HG02852 (cell line): ENCODE results near the gene ZNF157.
"Not testable (repeated sequence)": the region's sequence is repeated elsewhere in the genome, so short reads cannot be mapped to it uniquely, and the experiment has no call there.

Source experiments
- ATAC-seq: cut with Tn5 transposase; IDR thresholded peaks from one replicate; pipeline ENCODE4 v1.9.1; 2021; ENCODE audit warnings: mild to moderate bottlenecking, moderate library complexity; ENCODE audit not compliant: unreplicated experiment

Gene ZNF157

GRCh38 chrX:47370278-47370677 lies at the start of gene ZNF157:
Gene ZNF157, plus strand, starts transcription at chrX:47370578. Its CDS starts 91 bp downstream, at chrX:47370669.
- no peak for ATAC-seq

GRCh38 chrX:47321386-47321785 lies 49.0 kb upstream of the ZNF157 start:
- ATAC-seq: no peak

- no peak for ATAC-seq
Observed at GRCh38 chrX:47321823-47322371, 48.5 kb upstream of the ZNF157 start.

GRCh38 chrX:47327902-47328301 lies 42.5 kb upstream of the ZNF157 start:
- ATAC-seq: no peak

- not testable (repeated sequence) for ATAC-seq
Observed at GRCh38 chrX:47332729-47333128, 37.6 kb upstream of the ZNF157 start.

- ATAC-seq: no peak
Observed at GRCh38 chrX:47351706-47352105, 18.7 kb upstream of the ZNF157 start.

GRCh38 chrX:47358387-47359065 lies 11.9 kb upstream of the ZNF157 start:
- no peak for ATAC-seq

GRCh38 chrX:47360423-47361179 lies 9.8 kb upstream of the ZNF157 start:
- no peak for ATAC-seq

GRCh38 chrX:47361538-47362511 lies 8.6 kb upstream of the ZNF157 start:
- ATAC-seq: peak; percentile 87

GRCh38 chrX:47366041-47366722 lies 4.2 kb upstream of the ZNF157 start:
- no peak for ATAC-seq

GRCh38 chrX:47373198-47373597 lies 2.8 kb downstream of the ZNF157 start:
- no peak for ATAC-seq

GRCh38 chrX:47380268-47380667 lies 9.9 kb downstream of the ZNF157 start:
- no peak for ATAC-seq

- ATAC-seq: not testable (repeated sequence)
Observed at GRCh38 chrX:47380837-47381236, 10.5 kb downstream of the ZNF157 start.

GRCh38 chrX:47384502-47384901 lies 14.1 kb downstream of the ZNF157 start:
- ATAC-seq: no peak

GRCh38 chrX:47390780-47391179 lies 20.4 kb downstream of the ZNF157 start:
- ATAC-seq: no peak

GRCh38 chrX:47413179-47413594 lies 42.8 kb downstream of the ZNF157 start:
- ATAC-seq: no peak

- no peak for ATAC-seq
Observed at GRCh38 chrX:47420265-47420664, 49.9 kb downstream of the ZNF157 start.

- ATAC-seq: no peak
Observed at GRCh38 chrX:47420962-47421361, 50.6 kb downstream of the ZNF157 start.

GRCh38 chrX:47422444-47422843 lies 52.1 kb downstream of the ZNF157 start:
- no peak for ATAC-seq

GRCh38 chrX:47430925-47431324 lies 60.5 kb downstream of the ZNF157 start:
- ATAC-seq: no peak
